MM.1S (cell line): ENCODE measurements around the gene PKD1L1.

Experiments
- DNase-seq: peaks from one replicate; pipeline ENCODE4 v3.0.0-alpha.2; 2015
- H2AFZ ChIP-seq: fragments of 300-600 bp; sonication (generic); 2 replicates; pipeline ENCODE4 v1.6.0; 2016; ENCODE audit warnings: antibody characterized with exemption, low read length
- H3F3A ChIP-seq: fragments of 300-600 bp; sonication (generic); 2 replicates; pipeline ENCODE4 v1.6.1; 2016; ENCODE audit warnings: mild to moderate bottlenecking, antibody characterized with exemption, low read length, moderate library complexity, mixed read lengths; ENCODE audit not compliant: insufficient read depth
- H3K27ac ChIP-seq: fragments of 300-600 bp; sonication (generic); 2 replicates; pipeline ENCODE4 v1.5.1; 2016; ENCODE audit warnings: mild to moderate bottlenecking, low read length
- H3K27me3 ChIP-seq: fragments of 300-600 bp; sonication (generic); replicated peaks from 2 replicates; pipeline ENCODE4 v1.6.0; 2016; ENCODE audit warnings: low read length; ENCODE audit not compliant: insufficient read depth
- H3K36me3 ChIP-seq: fragments of 300-600 bp; sonication (generic); replicated peaks from 2 replicates; pipeline ENCODE4 v1.6.1; 2016; ENCODE audit warnings: mild to moderate bottlenecking, low read length, mixed read lengths; ENCODE audit not compliant: insufficient read depth
- H3K4me1 ChIP-seq: fragments of 300-600 bp; sonication (generic); 2 replicates; pipeline ENCODE4 v1.6.1; 2016; ENCODE audit warnings: low read length, mixed read lengths
- H3K4me2 ChIP-seq: fragments of 300-600 bp; sonication (generic); 2 replicates; pipeline ENCODE4 v1.6.0; 2016; ENCODE audit warnings: low read depth, low read length
- H3K4me3 ChIP-seq: fragments of 300-600 bp; sonication (generic); 2 replicates; pipeline ENCODE4 v1.5.1; 2016; ENCODE audit warnings: low read length, mixed read lengths
- H3K79me2 ChIP-seq: fragments of 300-600 bp; sonication (generic); 2 replicates; pipeline ENCODE4 v1.6.1; 2016; ENCODE audit warnings: mixed run types, low read length, mixed read lengths
- H3K9ac ChIP-seq: fragments of 300-600 bp; sonication (generic); 2 replicates; pipeline ENCODE4 v1.6.1; 2016; ENCODE audit warnings: low read length, mixed read lengths
- H3K9me2 ChIP-seq: fragments of 300-600 bp; sonication (generic); replicated peaks from 2 replicates; pipeline ENCODE4 v1.6.1; 2016; ENCODE audit warnings: mild to moderate bottlenecking, low read length, mixed read lengths; ENCODE audit not compliant: insufficient read depth
- H3K9me3 ChIP-seq: fragments of 300-600 bp; sonication (generic); replicated peaks from 2 replicates; pipeline ENCODE4 v1.6.1; 2016; ENCODE audit warnings: mild to moderate bottlenecking, low read length, mixed read lengths; ENCODE audit not compliant: insufficient read depth
- H4K20me1 ChIP-seq: fragments of 300-600 bp; sonication (generic); 2 replicates; pipeline ENCODE4 v1.6.1; 2016; ENCODE audit warnings: mild to moderate bottlenecking, low read length, moderate library complexity, mixed read lengths; ENCODE audit not compliant: insufficient read depth
- CTCF ChIP-seq: fragments of 300-600 bp; sonication (generic); IDR thresholded peaks from 2 replicates; pipeline ENCODE4 v1.5.1; 2016; ENCODE audit warnings: antibody characterized with exemption, low read length, mixed read lengths
- EZH2 ChIP-seq: fragments of 300-600 bp; sonication (generic); optimal IDR thresholded peaks from 2 replicates; pipeline ENCODE3; 2017; ENCODE audit warnings: low read depth, mild to moderate bottlenecking, antibody characterized with exemption, low read length, mixed read lengths
- EZH2phosphoT487 ChIP-seq: fragments of 300-600 bp; sonication (generic); IDR thresholded peaks from 2 replicates; pipeline ENCODE4 v1.6.1; 2018; ENCODE audit warnings: antibody characterized with exemption, low read length

Gene PKD1L1

GRCh38 chr7:47902013-47902412 lies 46.3 kb downstream of the PKD1L1 start:
- Histone ChIP-seq H2AFZ (no peak overlapping the region), H3K9ac (no peak overlapping the region), H3K4me3 (no peak overlapping the region), H3K27ac (no peak overlapping the region), H3K9me2 (no peaks in the 10 kb centered on the region; the same call in 1 of the 2 replicates), H3K36me3 (no peaks in the 10 kb centered on the region), H3K27me3 (no peaks in the 10 kb centered on the region), H3K79me2 (no peaks in the 10 kb centered on the region), H3K9me3 (no peaks in the 10 kb centered on the region), H4K20me1 (no peaks in the 10 kb centered on the region), H3K4me1 (no peaks in the 10 kb centered on the region), H3K4me2 (no peak overlapping the region), H3F3A (no peaks in the 10 kb centered on the region)
- no peak for DNase-seq
- no peak for TF ChIP-seq EZH2phosphoT487
- no peak for TF ChIP-seq EZH2
- TF ChIP-seq CTCF: no peak

GRCh38 chr7:47901542-47901941 lies 46.7 kb downstream of the PKD1L1 start:
- H3K36me3 ChIP-seq: no peaks in the 10 kb centered on the region
- no peaks in the 10 kb centered on the region; the same call in 1 of the 2 replicates for H3K9me2 ChIP-seq
- H3K79me2 ChIP-seq: no peaks in the 10 kb centered on the region
- no peaks in the 10 kb centered on the region for H4K20me1 ChIP-seq
- H3K27ac ChIP-seq: no peak overlapping the region
- no peak overlapping the region for H3K9ac ChIP-seq
- H3K9me3 ChIP-seq: no peaks in the 10 kb centered on the region
- no peak overlapping the region for H3K4me3 ChIP-seq
- no peak for TF ChIP-seq EZH2phosphoT487
- TF ChIP-seq CTCF: no peak
- TF ChIP-seq EZH2: no peak
- DNase-seq: no peak
- no peak overlapping the region for H2AFZ ChIP-seq
- no peak overlapping the region for H3K4me2 ChIP-seq
- H3K27me3 ChIP-seq: no peaks in the 10 kb centered on the region
- no peaks in the 10 kb centered on the region for H3K4me1 ChIP-seq
- no peaks in the 10 kb centered on the region for H3F3A ChIP-seq

GRCh38 chr7:47897831-47898230 lies 50.4 kb downstream of the PKD1L1 start:
- Histone ChIP-seq H4K20me1 (no peaks in the 10 kb centered on the region), H3K79me2 (no peaks in the 10 kb centered on the region), H3K9me2 (no peaks in the 10 kb centered on the region; the same call in 1 of the 2 replicates), H3K4me2 (no peak overlapping the region), H3F3A (no peaks in the 10 kb centered on the region), H3K4me1 (no peaks in the 10 kb centered on the region), H3K27ac (no peak overlapping the region), H3K36me3 (no peaks in the 10 kb centered on the region), H2AFZ (no peak overlapping the region), H3K4me3 (no peak overlapping the region), H3K27me3 (no peaks in the 10 kb centered on the region), H3K9me3 (no peaks in the 10 kb centered on the region), H3K9ac (no peak overlapping the region)
- DNase-seq: no peak
- TF ChIP-seq EZH2phosphoT487: no peak
- TF ChIP-seq EZH2: no peak
- no peak for TF ChIP-seq CTCF
